ENCODE measurements around the gene LCN12.

LCN12 gene

DNA sequence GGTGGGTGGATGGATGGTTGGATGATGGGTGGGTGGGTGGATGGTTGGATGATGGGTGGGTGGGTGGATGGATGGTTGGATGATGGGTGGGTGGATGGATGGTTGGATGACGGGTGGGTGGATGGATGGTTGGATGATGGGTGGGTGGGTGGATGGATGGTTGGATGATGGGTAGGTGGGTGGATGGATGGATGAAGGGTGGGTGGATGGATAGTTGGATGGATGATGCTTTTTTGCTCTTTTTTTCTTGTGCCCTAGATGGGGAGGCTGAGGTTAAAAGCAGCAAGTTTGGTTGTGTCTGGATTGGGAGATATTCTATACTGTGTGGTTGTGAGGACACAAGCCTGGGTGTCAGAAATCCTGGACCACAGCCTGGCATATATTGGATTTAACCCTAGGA, 5.4 kb downstream of the LCN12 start:
- TF ChIP-seq, protein P1, sequence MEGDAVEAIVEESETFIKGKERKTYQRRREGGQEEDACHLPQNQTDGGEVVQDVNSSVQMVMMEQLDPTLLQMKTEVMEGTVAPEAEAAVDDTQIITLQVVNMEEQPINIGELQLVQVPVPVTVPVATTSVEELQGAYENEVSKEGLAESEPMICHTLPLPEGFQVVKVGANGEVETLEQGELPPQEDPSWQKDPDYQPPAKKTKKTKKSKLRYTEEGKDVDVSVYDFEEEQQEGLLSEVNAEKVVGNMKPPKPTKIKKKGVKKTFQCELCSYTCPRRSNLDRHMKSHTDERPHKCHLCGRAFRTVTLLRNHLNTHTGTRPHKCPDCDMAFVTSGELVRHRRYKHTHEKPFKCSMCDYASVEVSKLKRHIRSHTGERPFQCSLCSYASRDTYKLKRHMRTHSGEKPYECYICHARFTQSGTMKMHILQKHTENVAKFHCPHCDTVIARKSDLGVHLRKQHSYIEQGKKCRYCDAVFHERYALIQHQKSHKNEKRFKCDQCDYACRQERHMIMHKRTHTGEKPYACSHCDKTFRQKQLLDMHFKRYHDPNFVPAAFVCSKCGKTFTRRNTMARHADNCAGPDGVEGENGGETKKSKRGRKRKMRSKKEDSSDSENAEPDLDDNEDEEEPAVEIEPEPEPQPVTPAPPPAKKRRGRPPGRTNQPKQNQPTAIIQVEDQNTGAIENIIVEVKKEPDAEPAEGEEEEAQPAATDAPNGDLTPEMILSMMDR (IDR thresholded peaks at IDR 0.05; ENCODE audit: low read depth, low read length), result no peak
- H3K4me3 ChIP-seq (ENCODE audit: low read depth, low read length), result no peak overlapping the region

DNA sequence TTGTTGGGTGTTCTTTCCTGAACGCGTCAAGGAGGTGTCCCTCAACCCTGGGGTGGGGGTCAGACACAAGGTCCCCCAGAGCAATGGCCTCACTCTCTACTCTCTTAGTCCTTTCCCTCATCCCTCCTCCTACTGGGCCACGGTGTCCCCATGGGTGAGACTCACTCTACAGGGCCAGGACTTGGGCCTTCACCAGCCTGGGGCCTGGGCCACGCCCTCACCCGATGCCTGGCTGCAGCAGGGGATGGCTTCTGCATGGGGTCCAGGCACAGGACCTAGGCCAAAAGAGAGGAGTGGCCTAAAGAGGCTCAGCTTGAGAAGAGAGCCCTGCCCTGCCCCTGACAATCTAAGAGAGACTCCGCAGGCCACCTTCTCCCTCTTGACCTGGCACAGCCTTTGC, 5.8 kb downstream of the LCN12 start:
- no peak overlapping the region for H3K4me3 ChIP-seq (ENCODE audit: low read depth, low read length)
- TF ChIP-seq, protein P1 (IDR thresholded peaks at IDR 0.05; ENCODE audit: low read depth, low read length), result no peak

DNA sequence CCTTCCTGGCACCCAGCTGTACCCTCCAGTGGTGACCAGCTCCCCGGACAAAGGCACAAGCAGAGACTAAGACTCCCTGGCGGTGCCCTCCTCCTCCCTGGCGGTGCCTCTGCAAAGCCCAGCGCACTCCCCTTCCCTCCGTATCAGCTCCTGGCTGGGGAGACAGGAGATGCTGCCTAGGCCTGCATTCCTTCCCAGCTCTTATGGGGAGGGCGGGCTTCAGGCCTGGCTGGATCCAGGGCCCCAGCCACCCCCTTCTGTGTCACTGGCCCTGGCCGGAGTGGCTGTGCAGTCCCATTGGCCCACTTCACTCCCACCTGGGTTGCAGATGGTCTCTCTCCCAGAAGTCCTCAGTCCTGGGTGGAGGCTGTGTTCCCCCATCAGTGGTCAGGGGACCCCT, 6.4 kb downstream of the LCN12 start:
- H3K4me3 ChIP-seq (ENCODE audit: low read depth, low read length), result no peak overlapping the region
- TF ChIP-seq, protein P1 (IDR thresholded peaks at IDR 0.05; ENCODE audit: low read depth, low read length), result no peak

DNA sequence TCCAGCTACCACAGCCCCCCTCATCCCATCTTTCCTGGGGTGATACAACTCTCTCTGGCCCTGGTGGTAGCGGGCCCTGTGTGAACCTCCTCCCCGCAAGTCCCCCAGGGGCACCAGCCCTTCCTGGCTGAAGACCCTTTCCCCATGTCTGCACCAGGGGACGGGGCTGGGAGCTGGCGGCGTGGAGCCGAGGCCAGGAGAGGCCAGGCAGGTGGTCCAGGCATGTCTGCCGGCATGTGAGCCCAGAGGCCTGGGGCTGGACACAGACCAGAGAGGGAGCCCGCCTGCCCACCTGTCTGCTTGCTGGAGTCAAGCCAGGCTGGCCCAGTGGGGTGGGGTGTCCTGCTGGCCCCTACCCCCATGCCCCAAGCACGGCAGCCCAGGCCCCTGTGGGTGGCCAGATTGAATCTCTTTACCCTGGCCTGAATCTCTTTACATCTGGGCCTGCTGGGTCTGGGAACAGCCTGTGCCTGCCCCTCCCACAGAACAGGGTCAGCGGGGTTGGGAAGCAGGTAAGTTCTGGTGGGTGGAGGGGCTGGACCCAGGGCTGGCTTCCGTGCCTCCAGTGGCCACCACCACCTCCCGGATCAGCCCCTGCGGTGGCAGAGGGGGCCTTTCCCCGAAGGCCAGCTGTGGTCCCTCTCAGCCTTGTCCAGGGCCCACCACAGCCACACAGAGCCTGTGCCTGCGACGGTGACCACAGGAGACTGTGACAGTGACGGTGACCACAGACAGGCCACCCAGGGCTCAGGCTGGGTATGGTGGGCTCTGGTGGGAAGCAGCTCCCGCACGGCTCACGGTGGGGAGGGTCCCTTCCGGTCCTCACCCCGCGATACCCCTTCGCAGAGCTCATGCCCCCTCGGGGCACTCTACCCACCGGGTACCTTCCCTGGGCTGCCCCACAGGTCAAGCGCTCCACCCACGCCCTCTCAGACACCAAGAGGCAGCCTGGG, 7.1 kb downstream of the LCN12 start:
- no peak overlapping the region for H3K4me3 ChIP-seq (ENCODE audit: low read depth, low read length)
- TF ChIP-seq, protein P1 (IDR thresholded peaks at IDR 0.05; ENCODE audit: low read depth, low read length), result no peak

DNA sequence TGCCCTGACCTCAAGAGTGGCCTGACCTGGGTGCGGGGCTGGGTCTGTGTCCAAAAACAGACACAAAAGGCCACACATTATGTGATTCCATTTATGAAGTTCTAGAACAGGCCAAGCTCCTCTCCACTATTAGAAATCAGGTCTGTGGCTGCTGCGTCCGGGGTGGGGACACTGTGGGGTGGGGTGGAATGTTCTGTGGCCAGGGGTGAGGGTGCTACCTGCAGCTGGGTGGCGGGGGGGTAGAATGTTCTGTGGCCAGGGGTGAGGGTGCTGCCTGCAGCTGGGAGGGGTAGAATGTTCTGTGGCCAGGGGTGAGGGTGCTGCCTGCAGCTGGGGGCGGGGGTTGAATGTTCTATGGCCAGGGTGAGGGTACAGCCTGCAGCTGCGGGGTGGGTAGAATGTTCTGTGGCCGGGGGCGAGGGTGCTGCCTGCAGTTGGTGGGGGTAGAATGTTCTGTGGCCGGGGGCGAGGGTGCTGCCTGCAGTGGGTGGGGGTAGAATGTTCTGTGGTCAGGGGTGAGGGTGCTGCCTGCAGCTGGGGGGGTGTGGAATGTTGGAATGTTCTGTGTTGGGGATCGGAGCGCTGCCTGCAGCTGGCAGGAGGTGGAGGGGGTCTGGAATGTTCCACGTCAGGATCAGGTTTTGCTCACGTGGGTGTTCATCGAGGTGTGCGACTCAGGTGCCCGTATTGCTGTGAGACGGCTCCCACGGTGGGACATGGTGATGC, 8.3 kb downstream of the LCN12 start:
- TF ChIP-seq, protein P1 (IDR thresholded peaks at IDR 0.05; ENCODE audit: low read depth, low read length), result no peak
- H3K4me3 ChIP-seq (ENCODE audit: low read depth, low read length), result no peak overlapping the region

DNA sequence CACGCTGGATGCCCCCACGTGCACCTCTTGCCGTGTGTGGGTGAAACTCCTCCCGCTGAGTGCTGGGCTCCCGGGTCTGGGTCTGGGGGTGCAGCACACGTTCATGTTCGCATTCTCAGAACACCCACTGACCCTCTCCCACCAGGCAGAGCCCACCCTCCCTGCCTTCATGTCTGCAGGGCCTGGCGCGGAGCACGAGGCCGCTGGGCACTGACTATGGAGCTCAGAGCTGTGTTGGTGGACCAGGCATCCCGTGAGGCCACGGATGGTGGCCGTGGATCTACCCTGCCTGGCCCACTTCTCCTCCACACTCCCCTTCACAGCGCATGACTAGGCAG, 8.8 kb downstream of the LCN12 start:
- TF ChIP-seq, protein P1 (IDR thresholded peaks at IDR 0.05; ENCODE audit: low read depth, low read length), result no peak
- no peak overlapping the region for H3K4me3 ChIP-seq (ENCODE audit: low read depth, low read length)
